Breast epithelium (tissue), 4 donors: ENCODE measurements around the gene ZGPAT. TPM values are rescaled to one million over a fixed set of nuclear protein-coding genes. Genes with fewer than 3 reads are reported as not detected.

ENCODE experiments used
- DNase-seq, 2 donors: peaks; one replicate each; pipeline ENCODE4 v3.0.0-alpha.2; 2019; ENCODE audit warnings: low spot score in 2 of 2
- H3K27ac ChIP-seq, 2 donors: fragments of 200-600 bp; sonication (generic) in 1 of 2; one replicate each; pipeline ENCODE4 v1.5.1; 2016 to 2019; ENCODE audit warnings: mild to moderate bottlenecking in 1 of 2
- H3K27me3 ChIP-seq, 2 donors: fragments of 200-600 bp; sonication (generic) in 1 of 2; one replicate each; pipeline versions ENCODE4 v1.5.1 to v1.6.0; 2017 to 2019; ENCODE audit warnings: control low read depth in 1 of 2, mild to moderate bottlenecking in 1 of 2
- H3K36me3 ChIP-seq: fragments of 200-600 bp; one replicate; pipeline ENCODE4 v1.5.1; 2019
- H3K4me1 ChIP-seq, 2 donors: fragments of 200-600 bp; sonication (generic); one replicate each; pipeline ENCODE4 v1.5.1; 2016 to 2019; ENCODE audit warnings: control low read depth in 1 of 2
- H3K4me3 ChIP-seq, 3 donors: fragments of 200-600 bp; sonication (generic); 1 replicate in 2 of 3; 2 replicates in 1 of 3; pipeline ENCODE4 v1.5.1; 2016 to 2019; ENCODE audit warnings: mild to moderate bottlenecking in 3 of 3, moderate library complexity in 2 of 3
- H3K9me3 ChIP-seq, 2 donors: fragments of 200-600 bp; sonication (generic) in 1 of 2; one replicate each; pipeline ENCODE4 v1.5.1; 2016 to 2019; ENCODE audit warnings: control low read depth in 1 of 2
- CTCF ChIP-seq, 3 donors: fragments of 450-650 bp; IDR thresholded peaks; one replicate each; pipeline ENCODE4 v1.5.1; 2016 to 2017; ENCODE audit warnings: antibody characterized with exemption in 3 of 3, mild to moderate bottlenecking in 3 of 3, moderate library complexity in 3 of 3
- POLR2A ChIP-seq: fragments of 450-650 bp; IDR thresholded peaks from one replicate; pipeline ENCODE4 v1.6.1; 2016; ENCODE audit warnings: antibody characterized with exemption, mild to moderate bottlenecking, moderate library complexity
- POLR2AphosphoS5 ChIP-seq, 3 donors: sonication (generic); formaldehyde crosslinking; IDR thresholded peaks; one replicate each; pipeline ENCODE4 v1.6.1; 2017; ENCODE audit warnings: antibody characterized with exemption in 3 of 3
- intact Hi-C: fragments of 100-400 bp; cut with DNase I; formaldehyde crosslinking; loops from one replicate; pipeline ENCODE4 v1.15.1; 2023; ENCODE audit warnings: low total_unique reads
- total RNA-seq, 3 donors: library from RNA; depleted of rRNA; stranded (reverse); fragments of >200 nt; gene quantifications; one replicate each; pipeline ENCODE4 v1.1.0, GENCODE V29; 2016

The ZGPAT gene
- total RNA-seq, 3 donors from 2014 or later, result 17.6 to 26.9 (median 24.9) TPM

DNA sequence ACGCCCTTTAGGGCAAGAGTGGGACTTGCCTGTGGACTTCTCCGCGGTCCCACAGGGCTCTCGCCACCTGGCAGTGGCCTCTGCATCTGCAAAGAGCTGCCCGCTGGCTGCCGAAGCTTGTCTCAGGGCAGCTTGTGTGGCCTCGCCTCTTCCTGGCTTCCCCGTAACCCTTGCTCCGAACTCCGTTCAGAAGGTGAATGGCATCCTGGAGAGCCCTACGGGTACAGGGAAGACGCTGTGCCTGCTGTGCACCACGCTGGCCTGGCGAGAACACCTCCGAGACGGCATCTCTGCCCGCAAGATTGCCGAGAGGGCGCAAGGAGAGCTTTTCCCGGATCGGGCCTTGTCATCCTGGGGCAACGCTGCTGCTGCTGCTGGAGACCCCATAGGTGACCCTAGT lies 46.7 kb upstream of the ZGPAT start:
- Histone ChIP-seq H3K9me3 (no peaks in the 10 kb centered on the region), H3K27ac (no peak overlapping the region), H3K4me1 (peaks cover 4 to 17% of the 10 kb centered on the region in 2 donors), H3K27me3 (no peaks in the 10 kb centered on the region), H3K36me3 (no peaks in the 10 kb centered on the region), H3K4me3 (no peak overlapping the region)
- intact Hi-C loops, result no loop called here
- no peak for DNase-seq
- no peak for TF ChIP-seq POLR2AphosphoS5 (IDR thresholded peaks at IDR 0.05)
- no peak for TF ChIP-seq POLR2A
- TF ChIP-seq CTCF (IDR thresholded peaks at IDR 0.05), result no peak

- no peak for TF ChIP-seq POLR2AphosphoS5 (IDR thresholded peaks at IDR 0.05)
- no peak for TF ChIP-seq POLR2A
- no peak for TF ChIP-seq CTCF (IDR thresholded peaks at IDR 0.05)
- Histone ChIP-seq H3K4me3 (no peak overlapping the region), H3K27ac (no peak overlapping the region), H3K27me3 (no peaks in the 10 kb centered on the region), H3K36me3 (no peaks in the 10 kb centered on the region), H3K4me1 (peaks cover 4 to 17% of the 10 kb centered on the region in 2 donors), H3K9me3 (no peaks in the 10 kb centered on the region)
- intact Hi-C loops, result no loop called here
- DNase-seq, result no peak
These were observed 45.7 kb upstream of the ZGPAT start for GRCh38 chr20:63661959-63662812.

DNA sequence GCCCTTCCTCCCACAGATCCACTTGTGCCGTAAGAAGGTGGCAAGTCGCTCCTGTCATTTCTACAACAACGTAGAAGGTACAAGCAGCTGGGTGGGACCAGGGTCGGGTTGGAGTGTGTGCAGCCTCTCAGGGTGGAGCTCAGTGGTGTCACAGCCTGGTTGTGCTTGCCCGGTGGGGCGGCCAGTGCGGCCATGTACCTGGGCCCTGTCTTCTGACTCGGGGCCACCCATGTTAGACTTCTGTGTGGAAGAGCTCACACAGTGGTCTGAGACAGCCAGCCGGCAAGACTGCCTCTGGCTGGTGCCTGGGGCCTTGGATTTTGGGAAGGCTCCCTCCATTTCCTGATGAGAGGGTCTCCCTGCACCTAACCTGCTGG lies 45.0 kb upstream of the ZGPAT start:
- Histone ChIP-seq H3K27ac (no peak overlapping the region), H3K36me3 (no peaks in the 10 kb centered on the region), H3K27me3 (no peaks in the 10 kb centered on the region), H3K4me3 (no peak overlapping the region), H3K4me1 (peaks cover 4 to 12% of the 10 kb centered on the region in 2 donors), H3K9me3 (no peaks in the 10 kb centered on the region)
- intact Hi-C loops, result no loop called here
- TF ChIP-seq POLR2AphosphoS5 (IDR thresholded peaks at IDR 0.05) (no peak), CTCF (IDR thresholded peaks at IDR 0.05) (no peak), POLR2A (no peak)
- no peak for DNase-seq

GRCh38 chr20:63663332-63664066 lies 44.3 kb upstream of the ZGPAT start:
- intact Hi-C loops, result no loop called here
- no peaks in the 10 kb centered on the region for H3K9me3 ChIP-seq
- no peaks in the 10 kb centered on the region for H3K36me3 ChIP-seq
- H3K4me3 ChIP-seq, result no peak overlapping the region
- TF ChIP-seq POLR2AphosphoS5 (IDR thresholded peaks at IDR 0.05) (no peak), CTCF (IDR thresholded peaks at IDR 0.05) (no peak), POLR2A (no peak)
- no peaks in the 10 kb centered on the region for H3K27me3 ChIP-seq
- H3K4me1 ChIP-seq, result peaks cover 4 to 12% of the 10 kb centered on the region in 2 donors
- H3K27ac ChIP-seq, result no peak overlapping the region
- DNase-seq, result no peak
